Measurements from ENCODE around the gene HEXD. TPM values are rescaled to one million over a fixed set of nuclear protein-coding genes. Genes with fewer than 3 reads are reported as not detected.

Gene HEXD
- total RNA-seq, 1 donor from 2014 or later: 49.7 TPM

DNA sequence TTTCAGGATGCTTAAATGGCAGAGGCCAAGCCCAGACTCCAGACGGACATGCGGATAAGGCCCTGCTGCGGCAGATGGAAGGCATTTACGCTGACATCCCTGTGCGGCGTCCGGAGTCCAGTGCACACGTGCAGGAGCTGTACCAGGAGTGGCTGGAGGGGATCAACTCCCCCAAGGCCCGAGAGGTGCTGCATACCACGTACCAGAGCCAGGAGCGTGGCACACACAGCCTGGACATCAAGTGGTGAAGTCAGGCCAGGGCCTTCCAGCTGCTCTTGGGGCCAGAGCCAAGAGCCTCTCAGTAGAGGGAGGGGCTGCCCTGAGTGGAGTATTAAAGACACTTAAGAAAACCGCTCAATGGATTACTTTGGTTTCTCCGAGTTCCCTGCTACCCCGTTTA is 69.8 kb downstream of the HEXD start:
- Mint-ChIP-seq H3K4me3 (no peak overlapping the region), H3K9me3 (no peaks in the 10 kb centered on the region), H3K4me1 (ENCODE audit: unreplicated experiment) (no peaks in the 10 kb centered on the region), H3K27ac (no peak overlapping the region), H3K27me3 (no peaks in the 10 kb centered on the region), H3K36me3 (peaks cover 15% of the 10 kb centered on the region)
- TF ChIP-seq, protein P1, sequence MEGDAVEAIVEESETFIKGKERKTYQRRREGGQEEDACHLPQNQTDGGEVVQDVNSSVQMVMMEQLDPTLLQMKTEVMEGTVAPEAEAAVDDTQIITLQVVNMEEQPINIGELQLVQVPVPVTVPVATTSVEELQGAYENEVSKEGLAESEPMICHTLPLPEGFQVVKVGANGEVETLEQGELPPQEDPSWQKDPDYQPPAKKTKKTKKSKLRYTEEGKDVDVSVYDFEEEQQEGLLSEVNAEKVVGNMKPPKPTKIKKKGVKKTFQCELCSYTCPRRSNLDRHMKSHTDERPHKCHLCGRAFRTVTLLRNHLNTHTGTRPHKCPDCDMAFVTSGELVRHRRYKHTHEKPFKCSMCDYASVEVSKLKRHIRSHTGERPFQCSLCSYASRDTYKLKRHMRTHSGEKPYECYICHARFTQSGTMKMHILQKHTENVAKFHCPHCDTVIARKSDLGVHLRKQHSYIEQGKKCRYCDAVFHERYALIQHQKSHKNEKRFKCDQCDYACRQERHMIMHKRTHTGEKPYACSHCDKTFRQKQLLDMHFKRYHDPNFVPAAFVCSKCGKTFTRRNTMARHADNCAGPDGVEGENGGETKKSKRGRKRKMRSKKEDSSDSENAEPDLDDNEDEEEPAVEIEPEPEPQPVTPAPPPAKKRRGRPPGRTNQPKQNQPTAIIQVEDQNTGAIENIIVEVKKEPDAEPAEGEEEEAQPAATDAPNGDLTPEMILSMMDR (conservative IDR thresholded peaks at IDR 0.05): no peak
- DNase-seq (ENCODE audit: extremely low spot score, unreplicated experiment): no peak

DNA sequence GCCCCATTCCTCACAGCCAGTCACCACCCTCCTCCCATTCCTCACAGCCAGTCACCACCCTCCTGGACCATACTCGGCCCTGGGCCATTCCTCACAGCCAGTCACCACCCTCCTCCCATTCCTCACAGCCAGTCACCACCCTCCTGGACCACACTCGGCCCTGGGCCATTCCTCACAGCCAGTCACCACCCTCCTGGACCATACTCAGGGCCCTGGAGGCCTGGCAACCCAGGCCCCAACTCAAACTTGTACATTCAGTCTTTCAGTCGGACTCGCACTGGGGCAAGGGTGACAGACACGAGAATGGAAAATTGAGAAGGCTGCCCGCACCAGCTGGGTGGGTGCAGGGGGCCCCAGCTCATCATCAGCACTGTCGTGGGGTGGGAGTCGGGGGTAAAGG is 71.0 kb downstream of the HEXD start:
- TF ChIP-seq, protein P1 (conservative IDR thresholded peaks at IDR 0.05): no peak
- Mint-ChIP-seq H3K4me3 (no peak overlapping the region), H3K9me3 (no peaks in the 10 kb centered on the region), H3K27ac (no peak overlapping the region), H3K4me1 (ENCODE audit: unreplicated experiment) (peaks cover 4% of the 10 kb centered on the region), H3K36me3 (peaks cover 10% of the 10 kb centered on the region), H3K27me3 (no peaks in the 10 kb centered on the region)
- no peak for DNase-seq (ENCODE audit: extremely low spot score, unreplicated experiment)

DNA sequence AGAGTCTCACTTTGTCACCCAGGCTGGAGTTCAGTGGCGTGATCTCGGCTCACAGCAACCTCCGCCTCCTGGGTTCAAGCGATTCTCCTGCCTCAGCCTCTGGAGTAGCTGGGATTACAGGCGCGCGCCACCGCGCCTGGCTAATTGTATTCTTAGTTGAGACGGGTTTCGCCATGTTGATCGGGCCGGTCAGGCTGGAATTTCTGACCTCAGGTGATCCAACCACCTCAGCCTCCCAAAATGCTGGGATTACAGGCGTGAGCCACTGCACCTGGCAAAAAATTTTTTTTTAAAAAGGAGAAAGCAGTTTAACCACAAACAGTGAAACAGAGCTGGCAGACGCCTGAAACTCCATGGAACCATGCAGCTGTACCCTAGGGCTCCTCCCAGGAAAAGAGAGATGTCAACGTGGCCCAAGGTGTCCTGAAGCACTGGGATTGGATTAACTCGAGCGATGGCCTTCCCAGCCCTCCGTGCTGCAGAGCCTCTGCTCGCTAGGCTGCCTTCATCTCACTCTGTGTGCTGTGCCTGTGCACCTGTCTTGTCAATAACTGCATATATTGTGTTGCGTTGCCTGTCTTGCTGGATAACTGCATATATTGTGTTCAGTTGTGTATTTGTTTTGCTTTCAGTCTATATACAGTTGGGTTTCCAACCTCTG is 71.8 kb downstream of the HEXD start:
- Mint-ChIP-seq H3K36me3 (peaks cover 5% of the 10 kb centered on the region), H3K4me3 (no peak overlapping the region), H3K4me1 (ENCODE audit: unreplicated experiment) (peaks cover 12% of the 10 kb centered on the region), H3K27ac (no peak overlapping the region), H3K9me3 (no peaks in the 10 kb centered on the region), H3K27me3 (peaks cover 8% of the 10 kb centered on the region)
- no peak for DNase-seq (ENCODE audit: extremely low spot score, unreplicated experiment)
- TF ChIP-seq, protein P1 (conservative IDR thresholded peaks at IDR 0.05): no peak

DNA sequence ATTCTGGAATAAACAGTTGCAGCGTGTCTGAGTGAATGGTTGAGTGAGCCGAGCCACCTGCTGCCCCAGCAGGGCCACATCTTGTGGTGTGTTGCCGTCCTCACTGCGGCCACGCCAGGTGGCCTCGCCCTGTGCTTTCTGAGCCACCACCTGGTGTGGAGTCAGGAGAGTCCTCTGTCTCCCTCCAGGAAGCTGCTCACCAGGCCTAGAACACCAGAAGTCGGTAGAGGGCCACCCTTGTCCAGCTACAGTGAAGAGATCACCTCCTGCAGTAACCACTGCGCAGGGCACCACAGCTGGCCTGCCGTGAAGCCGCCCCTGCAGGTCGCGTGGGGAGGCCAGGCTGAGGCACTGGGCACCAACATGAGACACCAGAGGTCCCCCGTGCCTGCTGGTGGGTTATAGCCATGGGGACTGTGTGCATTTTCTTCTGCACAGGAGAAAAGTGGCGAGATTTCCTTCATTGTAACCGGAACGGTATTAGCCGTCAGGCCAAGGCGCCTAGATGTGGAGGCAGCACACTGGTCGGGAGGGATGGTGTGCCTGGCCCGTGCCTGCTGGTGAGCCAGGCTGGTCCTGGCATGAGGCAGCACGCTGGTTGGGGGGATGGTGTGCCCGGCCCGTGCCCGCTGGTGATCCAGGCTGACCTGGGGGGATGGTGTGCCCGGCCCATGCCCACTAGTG is 72.5 kb downstream of the HEXD start:
- TF ChIP-seq, protein P1 (conservative IDR thresholded peaks at IDR 0.05): no peak

DNA sequence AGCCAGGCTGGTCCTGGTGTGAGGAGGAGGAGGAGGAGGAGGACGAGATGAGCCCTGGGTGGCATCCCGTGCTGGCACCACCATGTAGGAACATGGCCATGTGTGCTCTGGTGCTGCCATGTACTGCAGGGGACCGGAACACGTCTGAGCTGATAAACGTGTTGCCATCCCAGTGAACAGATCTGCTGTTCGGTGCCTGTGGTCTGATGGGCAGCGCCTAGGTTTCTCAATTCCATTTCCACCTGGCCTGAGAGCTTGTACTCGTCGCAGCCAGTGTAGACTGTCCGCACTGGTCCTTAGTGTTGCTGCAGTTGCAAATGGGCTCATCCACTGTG is 73.0 kb downstream of the HEXD start:
- Mint-ChIP-seq H3K27ac (no peak overlapping the region), H3K36me3 (peaks cover 3% of the 10 kb centered on the region), H3K4me3 (no peak overlapping the region), H3K9me3 (no peaks in the 10 kb centered on the region), H3K27me3 (peaks cover 8% of the 10 kb centered on the region), H3K4me1 (ENCODE audit: unreplicated experiment) (peaks cover 12% of the 10 kb centered on the region)
- no peak for DNase-seq (ENCODE audit: extremely low spot score, unreplicated experiment)
- TF ChIP-seq, protein P1 (conservative IDR thresholded peaks at IDR 0.05): no peak

More for the DNA sequence above, 72.5 kb downstream of the HEXD start:
- H3K27me3 Mint-ChIP-seq: peaks cover 8% of the 10 kb centered on the region
- no peak for DNase-seq (ENCODE audit: extremely low spot score, unreplicated experiment)
- peaks cover 4% of the 10 kb centered on the region for H3K36me3 Mint-ChIP-seq
- no peak overlapping the region for H3K27ac Mint-ChIP-seq
- no peak overlapping the region for H3K4me3 Mint-ChIP-seq
- peaks cover 12% of the 10 kb centered on the region for H3K4me1 Mint-ChIP-seq (ENCODE audit: unreplicated experiment)
- H3K9me3 Mint-ChIP-seq: no peaks in the 10 kb centered on the region
